GM12873 (cell line): Measurements from ENCODE around the gene EIF4G1.

Experiments
- TF ChIP-seq, protein P1 (sequence below): IDR thresholded peaks from 2 replicates; pipeline ENCODE4 v1.5.1; 2012; ENCODE audit warnings: low read depth, mild to moderate bottlenecking, moderate library complexity, low read length, control low read depth; ENCODE audit not compliant: insufficient read depth; ENCODE audit errors: missing control alignments

EIF4G1 gene

DNA sequence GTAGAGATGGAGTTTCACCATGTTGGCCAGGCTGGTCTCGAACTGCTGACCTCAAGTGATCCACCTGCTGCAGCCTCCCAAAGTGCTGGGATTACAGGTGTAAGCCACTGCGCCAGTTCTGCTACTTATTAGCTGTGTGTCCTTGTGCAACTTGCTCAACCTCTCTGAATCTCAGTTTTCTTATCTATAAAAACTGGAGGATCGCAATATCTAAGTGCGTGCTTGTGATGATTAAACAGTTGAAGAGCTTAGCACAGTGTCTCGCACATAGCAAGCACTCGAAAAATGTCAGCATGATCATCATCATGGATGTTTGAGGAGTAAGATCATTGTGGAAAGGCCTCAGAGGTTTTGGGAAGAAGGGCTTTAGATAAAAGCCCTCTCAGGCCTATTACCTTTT is 36.2 kb downstream of the EIF4G1 start:
- TF ChIP-seq, protein P1, sequence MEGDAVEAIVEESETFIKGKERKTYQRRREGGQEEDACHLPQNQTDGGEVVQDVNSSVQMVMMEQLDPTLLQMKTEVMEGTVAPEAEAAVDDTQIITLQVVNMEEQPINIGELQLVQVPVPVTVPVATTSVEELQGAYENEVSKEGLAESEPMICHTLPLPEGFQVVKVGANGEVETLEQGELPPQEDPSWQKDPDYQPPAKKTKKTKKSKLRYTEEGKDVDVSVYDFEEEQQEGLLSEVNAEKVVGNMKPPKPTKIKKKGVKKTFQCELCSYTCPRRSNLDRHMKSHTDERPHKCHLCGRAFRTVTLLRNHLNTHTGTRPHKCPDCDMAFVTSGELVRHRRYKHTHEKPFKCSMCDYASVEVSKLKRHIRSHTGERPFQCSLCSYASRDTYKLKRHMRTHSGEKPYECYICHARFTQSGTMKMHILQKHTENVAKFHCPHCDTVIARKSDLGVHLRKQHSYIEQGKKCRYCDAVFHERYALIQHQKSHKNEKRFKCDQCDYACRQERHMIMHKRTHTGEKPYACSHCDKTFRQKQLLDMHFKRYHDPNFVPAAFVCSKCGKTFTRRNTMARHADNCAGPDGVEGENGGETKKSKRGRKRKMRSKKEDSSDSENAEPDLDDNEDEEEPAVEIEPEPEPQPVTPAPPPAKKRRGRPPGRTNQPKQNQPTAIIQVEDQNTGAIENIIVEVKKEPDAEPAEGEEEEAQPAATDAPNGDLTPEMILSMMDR, result no peak

DNA sequence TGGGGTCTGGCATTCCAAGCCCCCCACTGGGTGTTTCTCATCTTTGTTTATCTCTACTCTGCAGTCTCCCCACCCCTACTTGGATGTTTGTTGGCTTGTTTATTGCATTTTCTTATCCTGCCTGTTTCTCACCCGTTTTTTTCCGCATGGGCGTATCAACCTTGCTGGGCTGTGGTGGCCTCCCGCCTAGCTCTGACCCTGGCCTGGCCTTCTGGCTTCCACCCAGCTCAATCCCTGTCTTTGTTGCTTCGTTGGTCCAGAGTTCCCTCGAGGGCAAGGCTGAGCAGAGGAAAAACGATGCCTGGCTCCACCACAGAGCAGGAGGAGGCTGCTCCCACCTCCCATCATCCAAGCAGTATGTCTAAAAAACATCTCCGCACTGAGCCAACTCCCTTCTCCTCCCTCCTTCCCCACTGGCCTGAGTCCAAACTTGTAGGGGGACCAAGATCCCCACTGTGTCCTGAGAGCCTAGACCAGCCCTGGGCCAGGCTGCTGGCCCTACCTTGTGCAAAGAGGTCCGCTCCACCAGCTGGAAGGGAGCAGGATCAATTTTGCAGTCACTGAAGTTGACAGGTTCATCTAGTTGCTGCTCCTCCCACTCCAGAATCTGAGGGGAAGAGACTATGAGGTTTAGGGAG is 37.2 kb downstream of the EIF4G1 start:
- TF ChIP-seq, protein P1, result no peak

DNA sequence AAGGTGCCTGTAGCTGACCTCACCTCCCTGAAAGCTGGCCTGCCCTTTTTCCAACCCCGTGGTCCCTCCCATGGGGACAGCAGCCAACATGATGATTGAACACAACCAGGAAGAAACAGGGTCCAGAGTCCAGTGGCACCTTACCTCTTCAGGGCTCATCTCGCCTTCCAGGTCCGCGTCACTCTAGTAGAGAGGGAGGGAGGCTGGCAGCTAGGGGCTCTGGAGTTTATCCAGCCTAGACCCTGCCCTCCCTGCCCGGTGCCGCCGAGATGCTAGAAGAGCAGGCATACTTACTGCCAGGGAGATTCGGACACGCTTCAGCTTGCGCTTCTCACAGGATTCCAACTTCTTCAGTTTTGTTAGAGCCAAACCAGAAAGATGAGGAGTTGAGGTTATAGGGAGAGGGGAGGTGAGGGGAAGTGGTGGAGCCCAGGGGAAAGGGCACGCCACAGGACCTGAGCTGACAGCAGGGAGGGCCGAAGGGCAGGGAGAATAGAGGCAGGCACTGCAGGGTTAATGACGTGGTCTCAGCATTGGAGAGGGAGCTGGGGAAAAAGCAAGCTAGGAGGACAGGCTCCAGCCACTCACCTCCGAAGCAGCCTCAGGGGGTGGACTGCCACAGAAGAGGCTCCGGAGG is 37.9 kb downstream of the EIF4G1 start:
- TF ChIP-seq, protein P1, result no peak

DNA sequence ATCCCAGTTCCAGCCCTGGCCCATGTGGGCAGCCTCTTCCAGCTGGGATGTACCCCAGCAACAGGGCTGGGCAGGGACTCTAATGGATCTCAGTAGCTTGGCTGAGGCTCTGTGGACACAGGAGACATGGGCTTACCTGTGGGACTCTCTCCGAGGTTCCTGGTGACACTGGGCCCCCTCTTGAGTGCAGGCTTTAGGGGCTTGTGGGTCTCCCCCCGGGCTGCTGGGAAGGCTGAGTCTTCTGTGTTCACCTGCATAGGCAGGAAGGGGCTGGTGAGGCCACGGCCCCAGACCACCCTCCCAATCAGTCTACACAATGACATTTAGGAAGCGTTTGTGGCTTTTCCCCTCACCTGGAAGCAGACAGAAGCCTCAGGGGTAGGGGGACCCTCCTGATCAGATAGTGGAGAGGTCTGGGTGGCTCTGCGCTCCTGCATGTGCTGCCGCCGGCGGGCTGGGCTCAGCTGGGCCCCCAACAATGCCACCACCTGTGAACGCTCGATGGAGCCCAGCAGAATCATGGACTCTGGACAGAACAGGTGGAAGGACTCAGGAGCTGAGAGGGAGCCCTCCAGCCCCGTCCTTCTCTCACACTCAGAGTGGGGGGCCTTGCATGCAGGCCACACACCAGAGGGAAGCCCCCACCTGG is 38.6 kb downstream of the EIF4G1 start:
- TF ChIP-seq, protein P1, result no peak

DNA sequence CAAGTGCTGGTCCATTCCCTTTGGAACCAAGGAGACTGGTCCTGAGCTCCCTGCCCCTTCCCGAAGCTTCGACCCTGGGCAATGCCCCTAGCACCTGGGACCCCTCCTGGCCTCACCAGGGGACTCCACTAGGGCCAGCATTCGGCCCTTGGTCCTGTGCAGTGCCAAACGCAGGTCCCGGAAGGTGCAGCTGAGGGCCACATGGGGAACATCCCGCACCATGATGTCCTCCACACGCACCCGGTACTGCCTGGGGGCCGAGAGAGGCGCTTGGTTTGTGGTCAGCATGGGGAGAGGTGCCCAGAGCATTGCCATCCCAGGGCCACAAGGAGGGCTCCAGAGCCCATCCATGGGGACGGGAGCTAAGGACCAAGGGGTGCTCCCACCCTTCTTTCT is 39.1 kb downstream of the EIF4G1 start:
- TF ChIP-seq, protein P1, result no peak

DNA sequence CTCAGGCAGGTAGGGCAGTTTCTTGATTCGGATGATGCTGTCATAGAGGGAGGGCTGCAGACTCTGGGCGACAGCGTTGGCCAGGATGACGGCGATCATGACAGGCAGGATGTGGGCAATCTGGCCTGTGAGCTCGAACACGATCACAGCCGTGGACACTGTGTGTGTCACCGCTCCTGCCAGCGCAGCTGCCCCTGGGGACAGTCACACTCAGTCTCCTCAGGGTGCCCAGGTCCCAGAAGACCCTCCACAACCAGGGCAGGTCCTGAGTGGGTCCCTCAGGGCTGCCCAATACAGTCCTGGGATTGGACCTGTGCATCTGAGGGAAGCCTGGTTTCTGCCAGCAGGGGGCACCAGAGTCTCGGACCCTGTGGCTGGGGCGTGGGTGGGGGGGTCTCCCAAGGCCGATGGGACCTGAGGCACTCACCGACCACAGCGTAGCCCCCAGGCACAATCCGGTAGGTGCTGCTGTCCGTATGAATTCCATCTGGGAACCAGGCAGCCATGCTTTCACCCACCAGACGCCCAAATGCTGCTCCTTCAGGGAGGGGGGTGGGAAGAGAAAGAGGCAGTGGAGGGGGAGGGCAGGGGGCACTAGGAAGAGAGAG is 39.8 kb downstream of the EIF4G1 start:
- TF ChIP-seq, protein P1, result peak; percentile 85

DNA sequence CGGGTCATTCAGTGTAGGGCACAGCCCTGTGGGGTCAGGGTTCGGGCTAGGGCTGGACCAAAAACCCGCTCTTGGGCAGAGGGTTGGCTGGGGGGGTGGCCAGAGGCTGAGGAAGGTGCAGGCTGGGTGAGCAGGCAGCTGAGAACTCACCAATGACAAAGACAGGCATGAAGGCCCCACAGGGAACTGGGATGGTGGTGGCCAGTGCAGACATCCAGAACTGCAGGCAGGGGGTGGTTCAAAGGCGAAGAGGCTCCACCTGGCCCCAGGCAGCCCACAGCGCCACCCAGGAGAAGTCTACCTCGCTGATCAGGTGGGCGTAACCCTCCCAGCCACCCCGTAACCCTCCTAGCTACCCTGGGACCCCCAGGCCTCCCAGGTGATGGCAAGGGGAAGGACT is 40.3 kb downstream of the EIF4G1 start:
- TF ChIP-seq, protein P1, result no peak
